Mesendoderm (in vitro differentiated cells): ENCODE data around the gene FETUB.

ENCODE experiments used
- DNase-seq: peaks from one replicate; pipeline ENCODE4 v3.0.0; 2013
- H2AK5ac ChIP-seq: 2 replicates; pipeline ENCODE4 v1.6.1; 2013; ENCODE audit warnings: low read length, inconsistent platforms
- H2BK120ac ChIP-seq: 2 replicates; pipeline ENCODE4 v1.6.1; 2013; ENCODE audit warnings: low read depth, mild to moderate bottlenecking, low read length, moderate library complexity, mixed read lengths
- H2BK15ac ChIP-seq: replicated peaks from 2 replicates; pipeline ENCODE4 v1.6.1; 2013; ENCODE audit warnings: low read depth, mild to moderate bottlenecking, moderate library complexity
- H2BK5ac ChIP-seq: 2 replicates; pipeline ENCODE4 v1.6.1; 2013; ENCODE audit warnings: low read length, inconsistent platforms
- H3K18ac ChIP-seq: 2 replicates; pipeline ENCODE4 v1.6.1; 2013; ENCODE audit warnings: mild to moderate bottlenecking, low read length, mixed read lengths
- H3K23ac ChIP-seq: one replicate; pipeline ENCODE4 v1.6.1; 2013; ENCODE audit warnings: low read length
- H3K27ac ChIP-seq: 2 replicates; pipeline ENCODE4 v1.5.1; 2013; ENCODE audit warnings: low read depth, mild to moderate bottlenecking, inconsistent platforms, low read length, moderate library complexity
- H3K27me3 ChIP-seq: 2 replicates; pipeline ENCODE4 v1.6.1; 2013; ENCODE audit warnings: low read length, control low read depth, mild to moderate bottlenecking, inconsistent platforms; ENCODE audit not compliant: insufficient read depth, poor library complexity
- H3K36me3 ChIP-seq: 2 replicates; pipeline ENCODE4 v1.6.1; 2013; ENCODE audit warnings: low read length, inconsistent platforms; ENCODE audit not compliant: control insufficient read depth, insufficient read depth
- H3K4ac ChIP-seq: one replicate; pipeline ENCODE4 v1.6.1; 2013; ENCODE audit warnings: low read depth, mild to moderate bottlenecking, low read length, moderate library complexity
- H3K4me1 ChIP-seq: 2 replicates; pipeline ENCODE4 v1.6.1; 2013; ENCODE audit warnings: low read depth, low read length, inconsistent platforms; ENCODE audit not compliant: control insufficient read depth
- H3K4me2 ChIP-seq: 2 replicates; pipeline ENCODE4 v1.6.1; 2013; ENCODE audit warnings: low read length
- H3K4me3 ChIP-seq: 2 replicates; pipeline ENCODE4 v1.5.1; 2013; ENCODE audit warnings: mild to moderate bottlenecking, low read length
- H3K56ac ChIP-seq: one replicate; pipeline ENCODE4 v1.6.1; 2013; ENCODE audit warnings: low read length
- H3K79me1 ChIP-seq: 2 replicates; pipeline ENCODE4 v1.6.1; 2013; ENCODE audit warnings: low read length, inconsistent platforms
- H3K79me2 ChIP-seq: 2 replicates; pipeline ENCODE4 v1.6.1; 2013; ENCODE audit warnings: mild to moderate bottlenecking, low read length; ENCODE audit not compliant: control insufficient read depth, insufficient read depth
- H3K9ac ChIP-seq: 2 replicates; pipeline ENCODE4 v1.6.1; 2013; ENCODE audit warnings: low read length, inconsistent platforms
- H4K5ac ChIP-seq: one replicate; pipeline ENCODE4 v1.6.1; 2013; ENCODE audit warnings: low read length
- H4K8ac ChIP-seq: one replicate; pipeline ENCODE4 v1.6.1; 2013; ENCODE audit warnings: low read depth, mild to moderate bottlenecking, control low read depth, low read length, moderate library complexity
- WGBS: extraction: QIAGEN DNeasy Blood & Tissue Kit; methylation state at CpG from one replicate; pipeline ENCODE4 v1.1.7; 2013; ENCODE audit warnings: low lambda C conversion rate, missing lambda C conversion rate; ENCODE audit not compliant: insufficient coverage; ENCODE audit errors: extremely low coverage; 5-methylcytosine and 5-hydroxymethylcytosine counted together

Gene FETUB

DNA sequence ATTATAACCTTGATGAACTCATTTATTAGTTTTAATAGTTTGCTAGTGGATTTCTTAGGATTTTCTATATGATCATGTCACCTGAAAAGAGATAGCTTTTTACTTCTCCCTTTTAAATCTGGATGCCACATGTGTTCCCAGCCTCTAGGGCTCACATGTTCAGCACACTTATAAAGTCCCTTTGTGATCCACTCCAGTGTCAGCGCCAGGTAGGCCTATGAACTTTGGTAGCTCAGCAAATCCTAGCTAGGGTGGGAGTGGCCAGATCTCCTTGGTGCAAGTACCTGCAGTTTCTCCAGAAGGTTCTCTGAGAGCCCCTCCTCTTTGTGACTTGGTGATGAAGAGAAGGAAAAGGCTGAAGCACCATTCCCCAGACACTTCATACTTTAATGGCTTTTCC is 8.7 kb downstream of the FETUB start:
- WGBS, result no CpG with 5 or more reads among the region's 1 CpG
- no peak for DNase-seq

DNA sequence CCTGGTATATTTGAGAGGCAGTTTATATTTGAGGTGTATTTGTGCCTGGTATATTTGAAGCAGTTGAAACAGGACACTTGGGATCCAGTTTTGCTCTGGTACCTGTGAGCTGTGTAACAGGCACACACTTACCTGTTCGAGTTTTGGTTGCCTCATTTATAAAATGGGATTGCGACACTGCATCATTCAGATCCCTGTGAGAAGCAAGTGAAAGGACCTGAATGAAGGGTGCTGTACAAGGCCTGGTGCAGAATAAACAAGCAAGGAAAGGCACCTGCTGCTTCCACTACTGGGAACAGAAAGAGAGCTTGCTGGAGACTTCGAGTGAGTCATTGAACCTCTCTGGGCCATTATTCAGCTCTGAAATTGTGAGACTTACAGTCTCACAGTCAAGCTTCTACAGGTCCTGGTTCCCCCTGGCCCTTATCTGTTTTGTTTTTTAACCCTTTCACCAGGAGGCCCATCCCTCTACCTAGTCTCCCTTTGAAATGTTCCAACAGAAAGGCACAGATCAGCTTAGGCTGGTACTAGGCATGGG is 11.5 kb downstream of the FETUB start:
- Histone ChIP-seq H3K4me2 (no peak overlapping the region), H3K27ac (no peak overlapping the region), H4K5ac (no peak overlapping the region), H4K8ac (no peak overlapping the region), H3K79me1 (no peaks in the 10 kb centered on the region), H3K4ac (no peak overlapping the region), H3K79me2 (no peaks in the 10 kb centered on the region), H2BK120ac (no peak overlapping the region), H3K27me3 (no peaks in the 10 kb centered on the region), H3K4me3 (no peak overlapping the region), H3K18ac (no peak overlapping the region), H3K23ac (no peak overlapping the region), H2BK15ac (no peak overlapping the region), H2BK5ac (no peak overlapping the region), H3K36me3 (no peaks in the 10 kb centered on the region), H2AK5ac (no peak overlapping the region), H3K9ac (no peak overlapping the region), H3K4me1 (peaks cover 2% of the 10 kb centered on the region), H3K56ac (no peak overlapping the region)
- no peak for DNase-seq
- WGBS, result no CpG with 5 or more reads among the region's 3 CpGs

More for the DNA sequence above, 8.7 kb downstream of the FETUB start:
- Histone ChIP-seq H3K9ac (no peak overlapping the region), H3K4me3 (no peak overlapping the region), H3K27ac (no peak overlapping the region), H3K23ac (no peak overlapping the region), H3K36me3 (no peaks in the 10 kb centered on the region), H2BK120ac (no peak overlapping the region), H2BK15ac (no peak overlapping the region), H3K18ac (no peak overlapping the region), H3K79me2 (no peaks in the 10 kb centered on the region), H3K56ac (no peak overlapping the region), H3K4ac (no peak overlapping the region), H4K8ac (no peak overlapping the region), H3K79me1 (no peaks in the 10 kb centered on the region), H2AK5ac (no peak overlapping the region), H3K4me1 (no peaks in the 10 kb centered on the region), H4K5ac (no peak overlapping the region), H3K27me3 (no peaks in the 10 kb centered on the region), H3K4me2 (no peak overlapping the region), H2BK5ac (no peak overlapping the region)

DNA sequence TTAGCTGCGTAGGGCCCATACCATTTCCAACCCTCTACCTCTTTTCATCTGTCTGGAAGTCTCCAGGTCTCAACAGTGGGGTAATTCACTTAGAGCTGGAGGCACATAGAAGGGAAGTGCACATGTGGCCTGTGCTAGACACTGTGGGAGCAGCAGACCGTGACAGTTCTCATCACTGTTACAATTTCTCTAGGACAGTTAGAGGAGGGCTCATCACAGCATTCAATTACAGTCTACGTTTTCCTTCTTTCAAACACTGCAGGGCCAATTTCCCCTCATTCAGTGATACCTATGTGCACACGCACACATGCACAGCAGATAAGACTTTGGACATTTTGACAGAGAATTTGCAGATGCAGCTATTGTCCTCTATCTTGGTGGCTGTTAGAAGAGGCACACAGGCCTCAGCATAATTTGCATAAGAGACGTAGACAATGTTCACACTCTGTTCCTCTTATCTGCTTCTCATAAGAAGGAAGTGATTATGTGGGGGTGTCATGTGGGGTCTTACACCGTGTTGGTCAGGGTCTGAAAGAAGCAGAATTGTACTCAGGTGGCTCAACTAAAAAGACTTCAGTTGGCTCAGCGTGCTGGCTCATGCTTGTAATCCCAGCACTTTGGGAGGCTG is 13.0 kb downstream of the FETUB start:
- Histone ChIP-seq H3K27ac (no peak overlapping the region), H3K56ac (no peak overlapping the region), H3K27me3 (no peaks in the 10 kb centered on the region), H3K79me2 (no peaks in the 10 kb centered on the region), H2BK15ac (no peak overlapping the region), H3K4me2 (no peak overlapping the region), H3K4me1 (peaks cover 2% of the 10 kb centered on the region), H3K9ac (no peak overlapping the region), H3K4me3 (no peak overlapping the region), H2BK120ac (no peak overlapping the region), H2BK5ac (no peak overlapping the region), H3K18ac (peak overlapping the region; percentile 20), H3K4ac (no peak overlapping the region), H4K5ac (no peak overlapping the region), H3K23ac (no peak overlapping the region), H3K79me1 (no peaks in the 10 kb centered on the region), H4K8ac (no peak overlapping the region), H3K36me3 (no peaks in the 10 kb centered on the region), H2AK5ac (no peak overlapping the region)
- no peak for DNase-seq
- no CpG with 5 or more reads among the region's 7 CpGs for WGBS

GRCh38 chr3:186653984-186654383 is 13.8 kb downstream of the FETUB start:
- no CpG with 5 or more reads among the region's 6 CpGs for WGBS
- no peak overlapping the region for H3K23ac ChIP-seq
- H2AK5ac ChIP-seq, result no peak overlapping the region
- no peaks in the 10 kb centered on the region for H3K79me1 ChIP-seq
- H3K4me2 ChIP-seq, result no peak overlapping the region
- peak; percentile 96 for DNase-seq
- no peak overlapping the region for H4K5ac ChIP-seq
- peaks cover 2% of the 10 kb centered on the region for H3K4me1 ChIP-seq
- H4K8ac ChIP-seq, result no peak overlapping the region
- no peaks in the 10 kb centered on the region for H3K27me3 ChIP-seq
- H2BK15ac ChIP-seq, result no peak overlapping the region
- H2BK5ac ChIP-seq, result no peak overlapping the region
- no peaks in the 10 kb centered on the region for H3K36me3 ChIP-seq
- H3K4ac ChIP-seq, result no peak overlapping the region
- H3K79me2 ChIP-seq, result no peaks in the 10 kb centered on the region
- peak overlapping the region; percentile 20 for H3K18ac ChIP-seq
- H3K9ac ChIP-seq, result no peak overlapping the region
- peak overlapping the region; percentile 70 for H3K56ac ChIP-seq
- H3K27ac ChIP-seq, result peak overlapping the region; percentile 20
- no peak overlapping the region for H2BK120ac ChIP-seq
- no peak overlapping the region for H3K4me3 ChIP-seq

- no CpG with 5 or more reads among the region's 7 CpGs for WGBS
- Histone ChIP-seq H4K5ac (no peak overlapping the region), H3K27me3 (no peaks in the 10 kb centered on the region)
Measured at GRCh38 chr3:186663361-186664118, 23.3 kb downstream of the FETUB start.

More at GRCh38 chr3:186663361-186664118, 23.3 kb downstream of the FETUB start:
- Histone ChIP-seq H2BK120ac (no peak overlapping the region), H3K79me2 (no peaks in the 10 kb centered on the region), H3K18ac (peak overlapping the region; percentile 40), H2BK15ac (no peak overlapping the region), H3K36me3 (no peaks in the 10 kb centered on the region), H3K4me1 (peaks cover 8% of the 10 kb centered on the region), H3K4ac (peak overlapping the region; percentile 63), H2AK5ac (no peak overlapping the region), H4K8ac (no peak overlapping the region), H3K23ac (no peak overlapping the region), H3K4me2 (no peak overlapping the region), H3K79me1 (no peaks in the 10 kb centered on the region), H3K56ac (peak overlapping the region; percentile 75), H3K9ac (peak overlapping the region; percentile 27), H3K27ac (peak overlapping the region; percentile 56), H3K4me3 (no peak overlapping the region), H2BK5ac (peak overlapping the region; percentile 76)
- peak; percentile 84 for DNase-seq
